Measurements from ENCODE around the gene C16orf74.

C16orf74 gene

DNA sequence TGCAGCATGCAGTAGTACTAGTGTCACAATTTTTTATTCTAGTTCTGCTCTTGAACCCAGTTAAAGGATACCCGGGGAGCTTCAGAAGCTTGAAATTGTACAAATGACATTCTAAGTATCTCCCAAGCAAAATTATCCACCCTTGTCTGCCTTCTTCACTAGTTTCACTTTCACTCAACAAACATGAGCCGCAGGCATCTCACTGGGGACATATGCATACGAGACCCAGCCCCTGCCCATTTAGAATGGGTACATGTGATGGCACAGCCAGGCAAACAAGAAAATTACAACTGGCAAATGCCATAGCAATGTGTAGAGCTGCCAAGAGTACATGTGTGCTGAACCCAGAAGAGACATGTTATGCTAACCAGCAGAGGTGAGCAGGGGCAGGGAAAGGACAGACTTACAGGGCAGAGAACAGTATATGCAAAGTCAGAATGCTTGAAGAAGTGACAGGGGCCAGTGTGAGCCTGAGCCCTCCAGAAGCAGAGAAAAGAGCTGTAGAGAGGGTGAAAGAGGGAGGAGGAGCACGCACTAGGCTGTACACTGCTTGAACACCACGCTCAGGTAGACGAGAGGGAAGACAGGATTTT, 70.4 kb downstream of the C16orf74 start:
- Histone ChIP-seq H3K4me1 (ENCODE audit: control insufficient read depth in 5 of 5, insufficient read depth in 5 of 5, low read length in 5 of 5) (peaks cover 0 to 7% (median 0%) of the 10 kb centered on the region in 5 donors), H3K36me3 (ENCODE audit: control insufficient read depth in 5 of 5, insufficient read depth in 5 of 5, low read length in 5 of 5) (peaks cover 0 to 32% (median 5%) of the 10 kb centered on the region in 5 donors), H3K4me3 (ENCODE audit: low read depth in 1 of 5, low read length in 5 of 5) (no peak overlapping the region), H3K27ac (ENCODE audit: low read depth, low read length) (no peak overlapping the region), H3K9ac (ENCODE audit: low read length in 5 of 5) (no peak overlapping the region), H3K9me3 (ENCODE audit: control insufficient read depth in 5 of 5, low read length in 5 of 5) (no peaks in the 10 kb centered on the region), H3K27me3 (ENCODE audit: control insufficient read depth in 5 of 5, insufficient read depth in 4 of 5, low read length in 5 of 5) (no peaks in the 10 kb centered on the region)

DNA sequence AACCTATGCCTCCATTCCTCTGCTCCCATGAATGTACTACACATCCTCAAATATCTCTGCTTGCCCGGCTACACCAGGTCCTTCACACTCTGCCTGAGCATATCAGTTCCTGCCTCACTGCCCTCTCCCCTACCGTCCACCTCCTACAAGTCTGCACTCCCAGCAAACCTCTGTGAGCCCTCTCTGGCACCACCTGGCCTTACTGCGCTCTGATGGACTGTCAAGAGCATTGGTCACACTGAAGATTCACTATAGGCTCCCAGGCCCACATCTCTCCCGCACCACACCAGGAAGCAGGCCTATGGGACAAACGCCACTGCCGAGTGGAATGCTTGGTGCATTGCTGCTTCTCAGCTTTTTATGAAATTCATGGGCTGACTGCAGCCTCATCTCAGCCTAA, 71.0 kb downstream of the C16orf74 start:
- H3K4me1 ChIP-seq (ENCODE audit: control insufficient read depth in 5 of 5, insufficient read depth in 5 of 5, low read length in 5 of 5) = peaks cover 0 to 7% (median 0%) of the 10 kb centered on the region in 5 donors
- H3K9me3 ChIP-seq (ENCODE audit: control insufficient read depth in 5 of 5, low read length in 5 of 5) = no peaks in the 10 kb centered on the region
- peaks cover 1 to 38% (median 10%) of the 10 kb centered on the region in 5 donors for H3K36me3 ChIP-seq (ENCODE audit: control insufficient read depth in 5 of 5, insufficient read depth in 5 of 5, low read length in 5 of 5)

DNA sequence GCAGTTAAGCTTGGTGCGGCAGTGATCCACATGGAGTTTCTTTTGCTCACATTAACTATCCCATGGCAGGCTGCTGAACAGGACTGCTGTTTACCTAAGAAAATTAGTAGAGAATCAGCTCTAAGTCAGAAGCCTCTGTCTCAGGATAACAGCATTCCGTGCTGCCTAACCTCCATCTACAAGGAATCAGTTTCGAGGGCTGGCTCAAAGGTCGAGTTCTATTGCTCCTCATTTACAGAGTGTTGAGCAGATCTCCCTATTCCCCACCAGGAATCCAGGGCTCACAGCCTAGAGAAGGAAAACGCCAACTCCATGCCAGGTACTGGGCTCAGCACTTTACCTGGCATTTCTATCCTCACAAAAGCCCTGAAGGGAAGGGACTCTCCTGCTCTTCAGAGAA, 72.1 kb downstream of the C16orf74 start:
- no peak overlapping the region for H3K9ac ChIP-seq (ENCODE audit: low read length in 5 of 5)
- H3K36me3 ChIP-seq (ENCODE audit: control insufficient read depth in 5 of 5, insufficient read depth in 5 of 5, low read length in 5 of 5) = peaks cover 3 to 48% (median 20%) of the 10 kb centered on the region in 5 donors

More for the DNA sequence above, 71.0 kb downstream of the C16orf74 start:
- H3K9ac ChIP-seq (ENCODE audit: low read length in 5 of 5) = no peak overlapping the region
- no peaks in the 10 kb centered on the region for H3K27me3 ChIP-seq (ENCODE audit: control insufficient read depth in 5 of 5, insufficient read depth in 4 of 5, low read length in 5 of 5)
- H3K27ac ChIP-seq (ENCODE audit: low read depth, low read length) = no peak overlapping the region
- no peak overlapping the region for H3K4me3 ChIP-seq (ENCODE audit: low read depth in 1 of 5, low read length in 5 of 5)

DNA sequence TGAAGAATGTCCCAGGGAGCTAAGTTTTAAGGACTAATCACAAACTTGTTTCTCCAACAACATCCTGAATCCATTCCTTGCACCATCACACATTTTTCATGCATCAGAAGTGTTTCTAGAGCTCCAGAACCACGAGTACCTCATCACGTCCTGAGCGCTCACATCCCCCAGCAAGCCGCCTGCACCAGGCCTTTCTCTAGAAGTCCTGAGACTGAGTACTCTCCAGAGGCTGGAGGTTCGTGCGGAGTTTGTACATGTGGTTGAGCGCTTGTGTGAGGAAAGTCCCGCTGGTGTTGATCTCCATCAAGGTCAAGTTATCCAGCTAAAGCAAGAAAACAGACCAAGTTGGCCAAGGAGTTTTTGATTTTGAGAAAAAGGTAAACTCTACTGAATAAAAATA, 72.9 kb downstream of the C16orf74 start:
- peaks cover 4 to 54% (median 25%) of the 10 kb centered on the region in 5 donors for H3K36me3 ChIP-seq (ENCODE audit: control insufficient read depth in 5 of 5, insufficient read depth in 5 of 5, low read length in 5 of 5)
- no peak overlapping the region for H3K4me3 ChIP-seq (ENCODE audit: low read depth in 1 of 5, low read length in 5 of 5)
- H3K27me3 ChIP-seq (ENCODE audit: control insufficient read depth in 5 of 5, insufficient read depth in 4 of 5, low read length in 5 of 5) = no peaks in the 10 kb centered on the region
- peaks cover 0 to 13% (median 11%) of the 10 kb centered on the region in 5 donors for H3K4me1 ChIP-seq (ENCODE audit: control insufficient read depth in 5 of 5, insufficient read depth in 5 of 5, low read length in 5 of 5)
- H3K27ac ChIP-seq (ENCODE audit: low read depth, low read length) = no peak overlapping the region
- no peaks in the 10 kb centered on the region for H3K9me3 ChIP-seq (ENCODE audit: control insufficient read depth in 5 of 5, low read length in 5 of 5)
- no peak overlapping the region for H3K9ac ChIP-seq (ENCODE audit: low read length in 5 of 5)

More for the DNA sequence above, 72.1 kb downstream of the C16orf74 start:
- H3K27ac ChIP-seq (ENCODE audit: low read depth, low read length) = no peak overlapping the region
- H3K27me3 ChIP-seq (ENCODE audit: control insufficient read depth in 5 of 5, insufficient read depth in 4 of 5, low read length in 5 of 5) = no peaks in the 10 kb centered on the region
- H3K4me1 ChIP-seq (ENCODE audit: control insufficient read depth in 5 of 5, insufficient read depth in 5 of 5, low read length in 5 of 5) = peaks cover 0 to 7% (median 6%) of the 10 kb centered on the region in 5 donors
- no peak overlapping the region for H3K4me3 ChIP-seq (ENCODE audit: low read depth in 1 of 5, low read length in 5 of 5)
- no peaks in the 10 kb centered on the region for H3K9me3 ChIP-seq (ENCODE audit: control insufficient read depth in 5 of 5, low read length in 5 of 5)

DNA sequence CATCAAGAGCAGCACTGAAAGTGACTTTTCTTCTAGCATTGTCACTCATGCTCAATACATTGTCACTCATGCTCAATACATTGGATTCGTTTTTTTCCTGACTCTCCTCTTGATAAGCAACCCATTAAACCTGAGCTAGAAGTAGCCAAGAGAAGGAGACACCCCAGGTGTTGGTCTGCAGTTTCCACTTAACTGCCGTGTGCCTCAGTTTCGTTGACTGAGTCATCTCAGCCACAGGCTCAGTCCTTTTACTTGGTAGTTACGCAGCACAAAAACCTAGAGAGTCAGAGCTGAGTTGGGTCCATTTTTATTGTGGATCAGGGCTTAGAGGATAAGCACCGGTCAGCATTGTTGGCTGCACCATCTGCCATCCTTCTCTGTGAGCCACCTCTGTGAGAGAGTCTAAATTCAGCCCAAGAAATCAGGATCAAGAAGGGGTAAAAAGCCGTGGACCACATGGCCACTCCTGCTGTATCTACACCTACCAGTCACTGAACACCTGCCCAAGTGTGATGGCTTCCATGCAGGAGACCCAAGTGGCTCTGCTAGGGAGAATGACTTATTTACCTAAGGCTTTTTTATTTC, 73.4 kb downstream of the C16orf74 start:
- Histone ChIP-seq H3K4me1 (ENCODE audit: control insufficient read depth in 5 of 5, insufficient read depth in 5 of 5, low read length in 5 of 5) (peaks cover 0 to 14% (median 11%) of the 10 kb centered on the region in 5 donors), H3K27ac (ENCODE audit: low read depth, low read length) (no peak overlapping the region), H3K27me3 (ENCODE audit: control insufficient read depth in 5 of 5, insufficient read depth in 4 of 5, low read length in 5 of 5) (no peaks in the 10 kb centered on the region), H3K9ac (ENCODE audit: low read length in 5 of 5) (no peak overlapping the region), H3K4me3 (ENCODE audit: low read depth in 1 of 5, low read length in 5 of 5) (no peak overlapping the region), H3K9me3 (ENCODE audit: control insufficient read depth in 5 of 5, low read length in 5 of 5) (no peaks in the 10 kb centered on the region), H3K36me3 (ENCODE audit: control insufficient read depth in 5 of 5, insufficient read depth in 5 of 5, low read length in 5 of 5) (peaks cover 10 to 59% (median 30%) of the 10 kb centered on the region in 5 donors)

DNA sequence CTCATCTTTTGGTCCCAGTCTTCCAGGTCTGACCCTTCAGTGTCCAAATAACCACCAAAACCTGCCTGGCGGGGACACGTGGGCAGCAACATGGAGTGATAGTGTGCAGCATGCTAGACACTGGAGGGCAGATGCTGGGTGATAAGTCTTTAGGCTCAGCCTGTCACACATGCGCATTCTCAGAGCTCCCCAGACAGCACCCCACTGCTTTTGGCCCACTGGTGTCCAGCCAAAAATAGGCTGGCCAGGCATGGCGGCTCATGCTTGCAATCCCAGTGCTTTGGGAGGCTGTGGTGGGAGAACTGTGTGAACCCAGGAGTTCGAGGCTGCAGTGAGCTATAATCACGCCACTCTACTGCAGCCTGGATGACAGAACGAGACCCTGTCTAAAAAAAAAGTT, 74.4 kb downstream of the C16orf74 start:
- Histone ChIP-seq H3K4me1 (ENCODE audit: control insufficient read depth in 5 of 5, insufficient read depth in 5 of 5, low read length in 5 of 5) (peaks cover 0 to 14% (median 11%) of the 10 kb centered on the region in 5 donors), H3K27ac (ENCODE audit: low read depth, low read length) (no peak overlapping the region), H3K9ac (ENCODE audit: low read length in 5 of 5) (no peak overlapping the region), H3K27me3 (ENCODE audit: control insufficient read depth in 5 of 5, insufficient read depth in 4 of 5, low read length in 5 of 5) (no peaks in the 10 kb centered on the region), H3K9me3 (ENCODE audit: control insufficient read depth in 5 of 5, low read length in 5 of 5) (no peaks in the 10 kb centered on the region), H3K4me3 (ENCODE audit: low read depth in 1 of 5, low read length in 5 of 5) (no peak overlapping the region), H3K36me3 (ENCODE audit: control insufficient read depth in 5 of 5, insufficient read depth in 5 of 5, low read length in 5 of 5) (peaks cover 11 to 69% (median 40%) of the 10 kb centered on the region in 5 donors)

DNA sequence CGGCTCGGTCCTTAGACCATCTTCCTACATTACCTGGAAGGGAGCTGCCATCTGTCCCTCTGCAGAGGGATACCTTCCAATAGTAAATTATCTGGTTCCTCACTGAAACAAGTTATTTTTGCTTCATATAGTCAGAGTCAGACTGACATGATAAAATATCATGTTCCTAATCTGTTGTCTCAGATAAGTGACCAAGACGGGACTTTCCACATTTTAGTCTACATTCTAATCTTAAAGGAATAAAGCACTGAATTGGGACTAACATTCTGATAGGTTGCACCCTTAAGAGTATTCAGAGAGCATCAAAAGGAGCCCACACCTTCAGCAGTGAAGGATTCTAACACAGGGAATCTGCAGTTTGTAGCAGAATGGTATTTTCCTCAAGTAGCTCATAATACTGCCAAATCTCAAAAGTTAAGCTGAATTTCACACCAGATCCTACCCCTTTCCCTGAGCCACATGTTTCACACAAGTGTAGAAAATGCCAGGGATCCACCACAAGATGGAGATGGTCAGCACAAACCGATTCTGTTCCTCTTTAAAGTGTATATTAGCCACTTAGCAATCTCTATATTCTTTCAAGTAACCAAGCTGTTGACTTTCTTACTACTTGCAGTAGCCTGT, 75.5 kb downstream of the C16orf74 start:
- Histone ChIP-seq H3K9me3 (ENCODE audit: control insufficient read depth in 5 of 5, low read length in 5 of 5) (no peaks in the 10 kb centered on the region), H3K4me3 (ENCODE audit: low read depth in 1 of 5, low read length in 5 of 5) (no peak overlapping the region), H3K27ac (ENCODE audit: low read depth, low read length) (no peak overlapping the region), H3K36me3 (ENCODE audit: control insufficient read depth in 5 of 5, insufficient read depth in 5 of 5, low read length in 5 of 5) (peaks cover 14 to 79% (median 49%) of the 10 kb centered on the region in 5 donors), H3K9ac (ENCODE audit: low read length in 5 of 5) (no peak overlapping the region), H3K27me3 (ENCODE audit: control insufficient read depth in 5 of 5, insufficient read depth in 4 of 5, low read length in 5 of 5) (no peaks in the 10 kb centered on the region), H3K4me1 (ENCODE audit: control insufficient read depth in 5 of 5, insufficient read depth in 5 of 5, low read length in 5 of 5) (peaks cover 0 to 14% (median 11%) of the 10 kb centered on the region in 5 donors)

DNA sequence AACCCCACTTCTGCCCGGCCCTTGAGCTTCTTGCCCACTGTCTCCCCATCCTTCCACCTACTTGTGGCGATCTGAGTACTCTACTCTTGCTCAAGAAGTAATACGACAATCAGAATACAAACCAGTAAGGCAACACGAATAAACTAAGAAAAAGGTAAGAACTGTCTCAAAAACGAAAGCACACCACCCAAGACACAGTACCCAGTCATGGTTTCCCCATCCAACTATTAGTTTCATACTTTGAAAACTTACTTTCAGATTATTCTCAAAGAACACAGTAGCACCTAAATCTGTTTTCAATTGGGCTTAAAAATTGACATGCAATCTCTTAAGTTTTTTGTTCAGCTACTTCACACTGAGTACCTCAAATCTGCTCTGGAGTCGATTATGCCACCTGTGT, 76.1 kb downstream of the C16orf74 start:
- no peak overlapping the region for H3K4me3 ChIP-seq (ENCODE audit: low read depth in 1 of 5, low read length in 5 of 5)
- H3K9ac ChIP-seq (ENCODE audit: low read length in 5 of 5) = no peak overlapping the region
- H3K27me3 ChIP-seq (ENCODE audit: control insufficient read depth in 5 of 5, insufficient read depth in 4 of 5, low read length in 5 of 5) = no peaks in the 10 kb centered on the region
- H3K9me3 ChIP-seq (ENCODE audit: control insufficient read depth in 5 of 5, low read length in 5 of 5) = no peaks in the 10 kb centered on the region
- H3K36me3 ChIP-seq (ENCODE audit: control insufficient read depth in 5 of 5, insufficient read depth in 5 of 5, low read length in 5 of 5) = peaks cover 16 to 84% (median 53%) of the 10 kb centered on the region in 5 donors
- peaks cover 0 to 14% (median 11%) of the 10 kb centered on the region in 5 donors for H3K4me1 ChIP-seq (ENCODE audit: control insufficient read depth in 5 of 5, insufficient read depth in 5 of 5, low read length in 5 of 5)
- H3K27ac ChIP-seq (ENCODE audit: low read depth, low read length) = no peak overlapping the region

DNA sequence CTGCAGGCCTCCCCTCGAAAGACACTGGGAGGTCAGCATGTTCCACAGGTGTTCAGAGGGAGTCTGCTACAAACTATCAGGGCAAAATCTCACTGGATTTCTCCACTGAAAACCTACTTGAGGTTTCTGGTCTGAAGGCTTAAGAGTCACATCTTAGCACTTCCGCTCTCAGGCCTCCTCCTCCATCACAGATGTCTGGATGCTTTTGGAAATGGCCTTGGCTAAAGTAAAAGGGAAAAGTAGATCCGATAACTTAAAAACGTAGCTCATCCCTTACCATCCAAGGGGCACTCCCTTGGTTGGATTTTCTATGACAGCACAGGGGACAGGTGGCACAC, 76.5 kb downstream of the C16orf74 start:
- no peak overlapping the region for H3K9ac ChIP-seq (ENCODE audit: low read length in 5 of 5)
- no peak overlapping the region for H3K4me3 ChIP-seq (ENCODE audit: low read depth in 1 of 5, low read length in 5 of 5)
- no peaks in the 10 kb centered on the region for H3K27me3 ChIP-seq (ENCODE audit: control insufficient read depth in 5 of 5, insufficient read depth in 4 of 5, low read length in 5 of 5)
- H3K4me1 ChIP-seq (ENCODE audit: control insufficient read depth in 5 of 5, insufficient read depth in 5 of 5, low read length in 5 of 5) = peaks cover 0 to 14% (median 11%) of the 10 kb centered on the region in 5 donors
- no peak overlapping the region for H3K27ac ChIP-seq (ENCODE audit: low read depth, low read length)
- H3K36me3 ChIP-seq (ENCODE audit: control insufficient read depth in 5 of 5, insufficient read depth in 5 of 5, low read length in 5 of 5) = peaks cover 18 to 88% (median 57%) of the 10 kb centered on the region in 5 donors
- H3K9me3 ChIP-seq (ENCODE audit: control insufficient read depth in 5 of 5, low read length in 5 of 5) = no peaks in the 10 kb centered on the region
